H1 (cell line): Measurements from ENCODE around the gene RGR.

Source experiments
- CEBPB ChIP-seq: IDR thresholded peaks from 2 replicates; pipeline ENCODE4 v1.6.1; 2012; ENCODE audit warnings: low read depth, low read length
- CTCF ChIP-seq, 3 experiments: IDR thresholded peaks; 1 replicate in 2 of 3; 2 replicates in 1 of 3; pipeline versions ENCODE4 v1.5.1 to v1.6.1; 2011; ENCODE audit warnings: low read length in 3 of 3, mild to moderate bottlenecking in 3 of 3, inconsistent platforms in 2 of 3, low read depth in 1 of 3, moderate library complexity in 1 of 3; ENCODE audit not compliant: insufficient read depth in 1 of 3; ENCODE audit errors: control extremely low read depth in 1 of 3
- E2F6 ChIP-seq: IDR thresholded peaks from 2 replicates; pipeline ENCODE4 v1.6.1; 2012; ENCODE audit warnings: inconsistent platforms
- EP300 ChIP-seq, 2 experiments: IDR thresholded peaks; 1 replicate in 1 of 2; 2 replicates in 1 of 2; pipeline ENCODE4 v1.6.1; 2011 to 2012; ENCODE audit warnings: low read depth in 2 of 2, low read length in 2 of 2, mild to moderate bottlenecking in 2 of 2, borderline replicate concordance in 1 of 2, inconsistent platforms in 1 of 2, moderate library complexity in 1 of 2
- EZH2 ChIP-seq: fragments of 200-600 bp; sonication (generic); IDR thresholded peaks from 2 replicates; pipeline ENCODE4 v1.7.1; 2012; ENCODE audit warnings: low read depth, mild to moderate bottlenecking, moderate library complexity, low read length, inconsistent platforms; ENCODE audit not compliant: severe bottlenecking
- MAFK ChIP-seq: IDR thresholded peaks from 2 replicates; pipeline ENCODE4 v1.6.1; 2012; ENCODE audit warnings: low read depth, mild to moderate bottlenecking, improper control_type of control experiment, low read length
- MAX ChIP-seq: IDR thresholded peaks from 2 replicates; pipeline ENCODE4 v1.6.1; 2012; ENCODE audit warnings: inconsistent platforms
- PHF8 ChIP-seq: fragments of 200-600 bp; sonication (generic); conservative IDR thresholded peaks from 2 replicates; pipeline ENCODE4 v1.7.1; 2012; ENCODE audit warnings: low read depth, mild to moderate bottlenecking, inconsistent platforms, low read length, moderate library complexity
- TAF1 ChIP-seq: IDR thresholded peaks from 2 replicates; pipeline ENCODE4 v1.6.1; 2011; ENCODE audit warnings: mild to moderate bottlenecking, low read depth, low read length

- TF ChIP-seq MAX (no peak), CTCF (IDR thresholded peaks at IDR 0.05; ENCODE audit: control extremely low read depth in 1 of 3, insufficient read depth in 1 of 3, low read depth in 1 of 3, low read length in 3 of 3) (no peak), CEBPB (no peak), PHF8 (no peak), MAFK (no peak), TAF1 (no peak), EP300 (IDR thresholded peaks at IDR 0.05; ENCODE audit: borderline replicate concordance in 1 of 2, low read depth in 2 of 2, low read length in 2 of 2) (no peak), EZH2 (no peak), E2F6 (no peak)
Measured at GRCh38 chr10:84288151-84288550, 43.3 kb downstream of the RGR start.
